Panc1 (cell line): ENCODE measurements around the gene RSU1. TPM values are rescaled to one million over a fixed set of nuclear protein-coding genes. Genes with fewer than 3 reads are reported as not detected.

Experiments used
- ATAC-seq: fragments of 200-7000 bp; cut with Tn5 transposase; 2 replicates; pipeline ENCODE4 v1.9.1; 2020; ENCODE audit warnings: mild to moderate bottlenecking, moderate library complexity
- BruUV-seq: library from RNA; stranded (reverse); fragments of 400-500 nt; replicated peaks from 2 replicates; lab custom pipeline; 2021; lab: Mats Ljungman, UMichigan
- CTCF ChIA-PET: fragments of 300-600 bp; sonication (Branson Sonifier 250); formaldehyde crosslinking; loops from one replicate; lab custom pipeline; 2022; ENCODE audit warnings: antibody characterized with exemption; lab: Charles Lee
- POLR2A ChIA-PET: fragments of 300-600 bp; sonication (Branson Sonifier 250); formaldehyde crosslinking; loops from one replicate; lab custom pipeline; 2022; ENCODE audit warnings: antibody characterized with exemption; lab: Charles Lee
- DNase-seq: peaks from one replicate; pipeline ENCODE4 v3.0.0-alpha.2; 2010; ENCODE audit warnings: low read depth, low spot score
- H3K27ac ChIP-seq: 2 replicates; pipeline ENCODE4 v1.5.1; 2011; ENCODE audit warnings: mild to moderate bottlenecking, low read length, inconsistent platforms
- H3K27me3 ChIP-seq: fragments of 200-500 bp; sonication (Bioruptor generic); 2 replicates; pipeline ENCODE4 v1.6.0; 2014; ENCODE audit warnings: low read length, inconsistent platforms; ENCODE audit not compliant: control insufficient read depth, insufficient read depth
- H3K36me3 ChIP-seq: fragments of 200-500 bp; sonication (Bioruptor generic); 2 replicates; pipeline ENCODE4 v1.5.1; 2014; ENCODE audit warnings: inconsistent platforms, mild to moderate bottlenecking, low read length, moderate library complexity; ENCODE audit not compliant: control insufficient read depth, insufficient read depth
- H3K4me1 ChIP-seq: 2 replicates; pipeline ENCODE4 v1.5.1; 2011; ENCODE audit warnings: inconsistent platforms, mild to moderate bottlenecking, low read length, moderate library complexity; ENCODE audit not compliant: control insufficient read depth, insufficient read depth
- H3K4me3 ChIP-seq, 2 experiments: 2 replicates each; pipeline ENCODE4 v1.5.1; 2011 to 2012; ENCODE audit warnings: low read depth in 2 of 2, low read length in 2 of 2, mild to moderate bottlenecking in 2 of 2, inconsistent platforms in 1 of 2, moderate library complexity in 1 of 2
- H3K9me3 ChIP-seq: fragments of 200-500 bp; sonication (Bioruptor generic); 2 replicates; pipeline ENCODE4 v1.5.1; 2014; ENCODE audit warnings: low read depth, mild to moderate bottlenecking, inconsistent platforms, low read length, moderate library complexity; ENCODE audit not compliant: control insufficient read depth, insufficient read depth
- POLR2AphosphoS5 ChIP-seq: IDR thresholded peaks from 2 replicates; pipeline ENCODE4 v1.6.1; 2012; ENCODE audit warnings: mild to moderate bottlenecking, low read depth, low read length, moderate library complexity
- SIN3A ChIP-seq: IDR thresholded peaks from 2 replicates; pipeline ENCODE4 v1.6.1; 2012; ENCODE audit warnings: low read depth, mild to moderate bottlenecking, low read length, moderate library complexity, borderline replicate concordance; ENCODE audit not compliant: insufficient read depth
- TCF7L2 ChIP-seq: IDR thresholded peaks from 2 replicates; pipeline ENCODE4 v1.6.1; 2011; ENCODE audit warnings: mild to moderate bottlenecking, low read depth, low read length, inconsistent platforms
- in situ Hi-C: cut with HindIII; loops from 2 replicates; pipeline ENCODE4 v1.10.0; 2016; ENCODE audit warnings: low sequenced_read_pairs, low pct_unique_long_range_greater_than_20kb
- intact Hi-C: fragments of 100-400 bp; cut with micrococcal nuclease; formaldehyde crosslinking; loops from one replicate; pipeline ENCODE4 v1.10.0; 2022; ENCODE audit not compliant: unreplicated experiment
- total RNA-seq: library from RNA; stranded (reverse); gene quantifications from one replicate; pipeline ENCODE4 v1.2.1, GENCODE V29; 2021; ENCODE audit not compliant: unreplicated experiment
- TF ChIP-seq, protein P1 (sequence below): fragments of 450-650 bp; IDR thresholded peaks from 2 replicates; pipeline ENCODE4 v1.5.1; 2017; ENCODE audit warnings: mild to moderate bottlenecking
- TF ChIP-seq, protein P2 (sequence below), 2 experiments: IDR thresholded peaks; 2 replicates each; pipeline ENCODE4 v1.6.1; 2011 to 2012; ENCODE audit warnings: low read depth in 2 of 2, control low read depth in 1 of 2, low read length in 1 of 2, mild to moderate bottlenecking in 1 of 2, moderate library complexity in 1 of 2; ENCODE audit not compliant: insufficient read depth in 1 of 2

RSU1 gene
- total RNA-seq, 1 experiment from 2014 or later: 55.6 TPM

DNA sequence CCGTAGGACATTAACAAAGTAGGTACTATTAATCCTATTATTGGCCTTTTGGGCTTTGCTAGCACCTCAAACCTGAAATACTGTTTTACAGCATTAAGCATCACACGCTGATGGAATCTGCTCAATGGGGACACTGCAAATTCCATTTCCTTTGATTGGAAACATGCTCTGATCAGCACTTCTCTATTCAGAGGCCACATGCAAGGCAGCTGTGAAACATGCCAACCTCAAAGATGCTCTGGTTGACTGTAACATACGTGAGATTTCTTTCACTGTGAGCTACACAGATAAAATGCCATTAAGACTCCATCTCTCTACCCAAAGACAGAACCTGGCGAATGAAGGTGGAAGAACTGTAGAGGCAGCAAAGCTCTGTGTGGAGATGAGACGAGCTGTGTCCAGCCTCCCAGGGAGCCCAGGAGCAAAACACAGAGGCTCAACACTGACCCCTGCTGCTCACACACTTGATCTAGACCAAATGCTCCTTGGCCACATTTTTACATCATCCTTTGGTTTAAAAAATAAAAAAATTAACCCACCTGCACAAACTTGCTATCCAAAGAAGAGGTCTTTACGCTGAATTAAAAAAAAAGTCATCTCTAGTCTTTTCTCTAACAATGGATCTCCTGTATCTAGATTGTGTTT, 8.0 kb downstream of the RSU1 start:
- ChIA-PET POLR2A (no interaction called here), CTCF (no interaction called here)
- ATAC-seq (peak; percentile 85), DNase-seq (no peak)
- no peaks in the 10 kb centered on the region for H3K27me3 ChIP-seq
- H3K9me3 ChIP-seq: no peaks in the 10 kb centered on the region
- in situ Hi-C loops (no loop called here), intact Hi-C loops (loop anchor here (10.0 kb wide), 1 partner anchor 904 kb away; no protein-coding TSS in a partner anchor)
- H3K36me3 ChIP-seq: no peaks in the 10 kb centered on the region
- no TSS peak for BruUV-seq
- TF ChIP-seq, protein P1, sequence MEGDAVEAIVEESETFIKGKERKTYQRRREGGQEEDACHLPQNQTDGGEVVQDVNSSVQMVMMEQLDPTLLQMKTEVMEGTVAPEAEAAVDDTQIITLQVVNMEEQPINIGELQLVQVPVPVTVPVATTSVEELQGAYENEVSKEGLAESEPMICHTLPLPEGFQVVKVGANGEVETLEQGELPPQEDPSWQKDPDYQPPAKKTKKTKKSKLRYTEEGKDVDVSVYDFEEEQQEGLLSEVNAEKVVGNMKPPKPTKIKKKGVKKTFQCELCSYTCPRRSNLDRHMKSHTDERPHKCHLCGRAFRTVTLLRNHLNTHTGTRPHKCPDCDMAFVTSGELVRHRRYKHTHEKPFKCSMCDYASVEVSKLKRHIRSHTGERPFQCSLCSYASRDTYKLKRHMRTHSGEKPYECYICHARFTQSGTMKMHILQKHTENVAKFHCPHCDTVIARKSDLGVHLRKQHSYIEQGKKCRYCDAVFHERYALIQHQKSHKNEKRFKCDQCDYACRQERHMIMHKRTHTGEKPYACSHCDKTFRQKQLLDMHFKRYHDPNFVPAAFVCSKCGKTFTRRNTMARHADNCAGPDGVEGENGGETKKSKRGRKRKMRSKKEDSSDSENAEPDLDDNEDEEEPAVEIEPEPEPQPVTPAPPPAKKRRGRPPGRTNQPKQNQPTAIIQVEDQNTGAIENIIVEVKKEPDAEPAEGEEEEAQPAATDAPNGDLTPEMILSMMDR: peak; percentile 70
- no peak for TF ChIP-seq POLR2AphosphoS5
- H3K4me1 ChIP-seq: no peaks in the 10 kb centered on the region
- H3K27ac ChIP-seq: no peak overlapping the region
- H3K4me3 ChIP-seq: no peak overlapping the region

DNA sequence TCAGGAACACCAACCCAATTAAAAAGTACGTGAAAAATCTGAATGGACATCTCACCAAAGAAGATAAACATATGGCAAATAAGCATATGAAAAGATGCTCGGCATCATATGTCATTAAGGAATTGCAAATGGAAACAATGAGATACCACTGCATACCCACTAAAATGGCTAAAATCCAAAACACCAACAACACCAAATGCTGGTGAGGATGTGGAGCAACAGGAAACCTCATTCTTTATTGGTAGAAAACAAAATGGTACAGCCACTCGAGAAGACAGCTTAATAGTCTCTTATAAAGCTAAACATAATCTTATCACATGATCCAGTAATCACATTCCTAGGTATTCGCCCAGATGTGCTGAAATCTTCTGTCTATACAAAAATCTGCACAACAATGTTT, 13.1 kb downstream of the RSU1 start:
- Histone ChIP-seq H3K27ac (no peak overlapping the region), H3K4me1 (0 out of 2 replicates have a peak, but pooled peaks cover 4% of the 10 kb centered on the region), H3K4me3 (no peak overlapping the region), H3K9me3 (no peaks in the 10 kb centered on the region), H3K27me3 (no peaks in the 10 kb centered on the region), H3K36me3 (no peaks in the 10 kb centered on the region)
- ATAC-seq (no peak), DNase-seq (no peak)
- POLR2A ChIA-PET: no interaction called here
- TF ChIP-seq, protein P2, sequence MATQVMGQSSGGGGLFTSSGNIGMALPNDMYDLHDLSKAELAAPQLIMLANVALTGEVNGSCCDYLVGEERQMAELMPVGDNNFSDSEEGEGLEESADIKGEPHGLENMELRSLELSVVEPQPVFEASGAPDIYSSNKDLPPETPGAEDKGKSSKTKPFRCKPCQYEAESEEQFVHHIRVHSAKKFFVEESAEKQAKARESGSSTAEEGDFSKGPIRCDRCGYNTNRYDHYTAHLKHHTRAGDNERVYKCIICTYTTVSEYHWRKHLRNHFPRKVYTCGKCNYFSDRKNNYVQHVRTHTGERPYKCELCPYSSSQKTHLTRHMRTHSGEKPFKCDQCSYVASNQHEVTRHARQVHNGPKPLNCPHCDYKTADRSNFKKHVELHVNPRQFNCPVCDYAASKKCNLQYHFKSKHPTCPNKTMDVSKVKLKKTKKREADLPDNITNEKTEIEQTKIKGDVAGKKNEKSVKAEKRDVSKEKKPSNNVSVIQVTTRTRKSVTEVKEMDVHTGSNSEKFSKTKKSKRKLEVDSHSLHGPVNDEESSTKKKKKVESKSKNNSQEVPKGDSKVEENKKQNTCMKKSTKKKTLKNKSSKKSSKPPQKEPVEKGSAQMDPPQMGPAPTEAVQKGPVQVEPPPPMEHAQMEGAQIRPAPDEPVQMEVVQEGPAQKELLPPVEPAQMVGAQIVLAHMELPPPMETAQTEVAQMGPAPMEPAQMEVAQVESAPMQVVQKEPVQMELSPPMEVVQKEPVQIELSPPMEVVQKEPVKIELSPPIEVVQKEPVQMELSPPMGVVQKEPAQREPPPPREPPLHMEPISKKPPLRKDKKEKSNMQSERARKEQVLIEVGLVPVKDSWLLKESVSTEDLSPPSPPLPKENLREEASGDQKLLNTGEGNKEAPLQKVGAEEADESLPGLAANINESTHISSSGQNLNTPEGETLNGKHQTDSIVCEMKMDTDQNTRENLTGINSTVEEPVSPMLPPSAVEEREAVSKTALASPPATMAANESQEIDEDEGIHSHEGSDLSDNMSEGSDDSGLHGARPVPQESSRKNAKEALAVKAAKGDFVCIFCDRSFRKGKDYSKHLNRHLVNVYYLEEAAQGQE (IDR thresholded peaks at IDR 0.05; ENCODE audit: insufficient read depth in 1 of 2, low read depth in 2 of 2, low read length in 1 of 2): no peak
- TF ChIP-seq POLR2AphosphoS5: no peak
- intact Hi-C loops (loop anchor here (10.0 kb wide), 1 partner anchor 899 kb away; no protein-coding TSS in a partner anchor), in situ Hi-C loops (no loop called here)
- CTCF ChIA-PET: no interaction called here
- no TSS peak for BruUV-seq

DNA sequence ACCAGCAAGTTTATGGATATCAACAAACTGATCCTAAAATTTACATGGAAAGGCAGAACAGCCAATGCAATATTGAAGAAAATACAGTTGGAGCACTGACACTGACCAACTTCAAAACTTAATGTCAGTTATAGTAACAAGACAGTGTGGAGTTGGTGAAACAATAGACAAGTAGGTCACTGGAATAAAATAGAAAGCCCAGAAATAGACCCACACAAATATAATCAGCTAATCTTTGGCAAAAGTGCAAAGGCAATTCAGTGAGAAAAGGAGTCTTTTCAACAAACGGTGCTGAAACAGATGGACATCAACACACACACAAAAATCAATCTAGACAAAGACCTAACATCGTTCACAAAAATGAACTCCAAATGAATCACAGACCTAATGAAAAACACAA, 13.8 kb downstream of the RSU1 start:
- in situ Hi-C loops: no loop called here
- H3K36me3 ChIP-seq: no peaks in the 10 kb centered on the region
- H3K4me3 ChIP-seq: no peak overlapping the region
- DNase-seq (no peak), ATAC-seq (no peak)
- ChIA-PET POLR2A (no interaction called here), CTCF (no interaction called here)
- H3K4me1 ChIP-seq: 0 out of 2 replicates have a peak, but pooled peaks cover 4% of the 10 kb centered on the region
- TF ChIP-seq, protein P2 (IDR thresholded peaks at IDR 0.05; ENCODE audit: insufficient read depth in 1 of 2, low read depth in 2 of 2, low read length in 1 of 2): no peak
- TF ChIP-seq POLR2AphosphoS5: no peak
- TF ChIP-seq, protein P1: no peak
- TF ChIP-seq TCF7L2: no peak
- no peak for TF ChIP-seq SIN3A
- no peak overlapping the region for H3K27ac ChIP-seq
- no peaks in the 10 kb centered on the region for H3K27me3 ChIP-seq
- H3K9me3 ChIP-seq: no peaks in the 10 kb centered on the region
- BruUV-seq: no TSS peak
- intact Hi-C loops: loop anchor here (10.0 kb wide), 1 partner anchor 899 kb away; no protein-coding TSS in a partner anchor
